Activated naive CD8-positive, alpha-beta T cell treated with anti-CD3 and anti-CD28 coated beads, Interleukin-2, amount 10 ng/mL, durations not matched to agents 7 days and 5 days (primary cell): ENCODE measurements around the gene TRAF3. TPM values are rescaled to one million over a fixed set of nuclear protein-coding genes. Genes with fewer than 3 reads are reported as not detected.
A peak's percentile ranks its signal among the peaks of the same experiment; 100 is the strongest.

Source experiments
- ATAC-seq: fragments of 150-1000 bp; cut with Tn5 transposase; one replicate; pipeline ENCODE4 v1.10.0; 2021; ENCODE audit warnings: low read depth, moderate library complexity
- POLR2A ChIA-PET: fragments of 350-600 bp; sonication (Branson Sonifier 250); formaldehyde crosslinking; loops from one replicate; lab custom pipeline; 2021; ENCODE audit warnings: antibody characterized with exemption; lab: Charles Lee
- DNase-seq: peaks from one replicate; pipeline ENCODE4 v3.0.0; 2021
- H3K27ac Mint-ChIP-seq: one replicate; pipeline ENCODE4 v1.8.0; 2022; ENCODE audit warnings: mild to moderate bottlenecking, mixed read lengths
- H3K27me3 Mint-ChIP-seq: one replicate; pipeline ENCODE4 v1.8.0; 2022; ENCODE audit warnings: mild to moderate bottlenecking, moderate library complexity, mixed read lengths
- H3K36me3 Mint-ChIP-seq: one replicate; pipeline ENCODE4 v1.8.0; 2021; ENCODE audit warnings: mild to moderate bottlenecking, mixed read lengths
- H3K4me1 Mint-ChIP-seq: one replicate; pipeline ENCODE4 v1.8.0; 2021; ENCODE audit warnings: mixed read lengths
- H3K4me3 Mint-ChIP-seq: one replicate; pipeline ENCODE4 v1.8.0; 2022; ENCODE audit warnings: mild to moderate bottlenecking, moderate library complexity, mixed read lengths
- H3K9me3 Mint-ChIP-seq: one replicate; pipeline ENCODE4 v1.8.0; 2021; ENCODE audit warnings: mixed read lengths
- total RNA-seq, 2 experiments: library from RNA; stranded (reverse); gene quantifications; one replicate each; pipeline ENCODE4 v1.2.3, GENCODE V29; 2021

Gene TRAF3
- total RNA-seq, 2 experiments from 2014 or later, result 31.1 to 32.9 TPM

DNA sequence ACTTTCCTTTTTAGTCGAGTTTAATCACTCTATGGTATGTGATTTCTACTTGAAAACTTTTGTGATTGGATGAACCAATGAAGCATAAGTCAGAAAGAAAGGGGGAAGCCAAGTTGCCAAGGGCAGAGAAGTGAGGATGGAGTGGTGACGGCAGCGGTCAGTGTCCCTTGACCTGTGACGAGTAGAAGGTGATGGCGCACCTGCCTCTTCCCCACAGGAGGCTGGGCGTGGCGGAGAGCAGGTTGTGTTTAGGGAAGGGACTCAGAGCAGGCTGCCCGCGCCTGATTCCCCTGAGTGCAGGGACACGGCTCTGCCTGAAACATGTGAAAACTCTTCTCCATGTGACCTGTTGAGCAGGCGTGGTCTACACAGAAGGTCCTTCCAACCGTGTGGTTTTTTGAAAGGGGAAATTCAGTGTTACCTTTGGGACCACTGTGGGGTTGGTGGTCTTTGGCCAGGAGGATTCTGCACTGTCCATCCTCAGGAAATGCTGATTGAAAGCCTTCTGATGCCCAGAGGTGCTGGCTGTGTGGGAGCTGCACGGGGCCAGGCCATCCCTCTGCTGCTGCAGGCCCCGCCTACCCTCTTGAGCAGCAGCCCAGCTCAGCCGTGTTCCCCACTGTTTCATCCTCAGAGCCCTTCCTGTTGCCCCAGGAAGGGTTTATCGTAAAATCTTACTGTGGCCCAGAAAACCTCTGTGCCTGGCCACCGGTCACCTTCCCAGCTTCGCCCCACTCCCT is 121.7 kb downstream of the TRAF3 start:
- no peaks in the 10 kb centered on the region for H3K9me3 Mint-ChIP-seq
- POLR2A ChIA-PET, result no interaction called here
- DNase-seq (no peak), ATAC-seq (no peak)
- H3K27me3 Mint-ChIP-seq, result no peaks in the 10 kb centered on the region
- peaks cover 4% of the 10 kb centered on the region for H3K36me3 Mint-ChIP-seq
- peaks cover 16% of the 10 kb centered on the region for H3K4me1 Mint-ChIP-seq
- peak overlapping the region; percentile 44 for H3K27ac Mint-ChIP-seq
- H3K4me3 Mint-ChIP-seq, result no peak overlapping the region

DNA sequence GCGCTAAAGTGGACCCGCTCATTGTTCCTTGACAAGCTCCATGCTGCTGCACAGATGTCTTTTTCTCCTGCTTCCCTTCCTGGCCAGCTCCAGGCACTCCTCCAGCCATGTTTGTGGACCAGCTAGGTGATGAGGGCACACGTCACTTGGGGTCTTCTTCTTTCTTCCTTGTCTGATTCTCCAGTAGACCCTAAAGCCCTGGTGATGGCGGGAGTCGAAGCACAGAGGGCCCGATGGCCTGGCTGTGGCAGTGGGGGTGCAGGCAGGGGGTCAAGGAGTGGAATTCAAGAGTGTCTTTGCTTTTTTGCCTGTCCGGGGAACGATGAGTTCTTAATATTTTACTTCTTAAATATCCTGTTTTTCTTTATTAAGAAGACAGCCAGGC is 122.3 kb downstream of the TRAF3 start:
- Mint-ChIP-seq H3K9me3 (no peaks in the 10 kb centered on the region), H3K27me3 (no peaks in the 10 kb centered on the region), H3K4me3 (no peak overlapping the region), H3K27ac (no peak overlapping the region), H3K36me3 (peaks cover 4% of the 10 kb centered on the region), H3K4me1 (peaks cover 16% of the 10 kb centered on the region)
- ATAC-seq (no peak), DNase-seq (no peak)
- POLR2A ChIA-PET, result no interaction called here

DNA sequence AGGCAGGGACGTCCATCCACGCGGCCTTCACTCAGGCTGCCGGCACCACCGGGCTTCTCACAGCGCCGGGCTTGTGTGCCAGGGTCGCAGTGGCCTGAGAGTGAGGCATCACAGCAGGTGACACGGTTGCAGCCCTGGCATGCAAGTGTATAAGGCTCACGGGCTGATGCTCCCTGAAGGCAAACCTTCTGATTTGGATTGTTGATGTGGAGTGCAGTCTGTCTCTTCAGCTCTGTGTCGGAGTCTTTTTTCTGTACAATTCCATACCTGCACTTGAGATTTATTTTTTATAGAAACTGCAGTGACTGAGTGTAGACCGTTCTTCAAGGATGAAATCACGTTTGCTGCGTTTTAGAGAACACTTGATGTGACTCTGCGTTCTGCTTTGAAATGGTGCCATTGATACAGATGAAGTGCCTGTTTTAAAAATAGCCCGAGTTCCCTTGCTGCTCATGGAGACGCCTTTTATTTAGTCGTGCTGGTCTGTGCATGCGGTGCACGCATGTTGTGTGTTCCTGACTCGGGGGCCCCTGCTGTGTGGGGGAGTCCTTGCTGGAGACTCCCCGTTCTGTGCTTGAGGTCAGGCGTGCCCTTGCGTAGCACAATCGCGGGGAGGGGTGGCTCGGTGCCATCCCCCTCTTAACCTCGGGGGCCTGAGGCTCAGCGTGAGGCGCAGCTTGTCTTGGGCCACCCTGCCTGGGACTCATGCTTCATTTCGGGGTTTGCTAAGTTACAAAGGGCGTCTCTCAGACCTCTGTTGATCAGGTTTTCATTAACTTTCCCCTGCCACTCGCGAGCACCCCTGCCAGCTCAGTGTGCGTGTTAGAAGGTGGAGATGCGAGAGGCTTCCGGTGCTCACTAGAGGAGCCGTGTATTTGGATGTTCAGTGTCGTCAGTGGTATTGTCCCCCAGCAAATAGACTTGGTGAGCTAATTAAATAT is 123.7 kb downstream of the TRAF3 start:
- POLR2A ChIA-PET, result interaction anchor here (0.7 kb wide), 2 partner anchors 48 to 98 kb away, joined by 3 read pairs; no protein-coding TSS in a partner anchor
- Mint-ChIP-seq H3K27me3 (no peaks in the 10 kb centered on the region), H3K27ac (peak overlapping the region; percentile 90), H3K9me3 (no peaks in the 10 kb centered on the region), H3K36me3 (peaks cover 3% of the 10 kb centered on the region), H3K4me3 (peak overlapping the region; percentile 60), H3K4me1 (peaks cover 16% of the 10 kb centered on the region)
- ATAC-seq (peak; percentile 78), DNase-seq (peak; percentile 41)

- no peaks in the 10 kb centered on the region for H3K9me3 Mint-ChIP-seq
- POLR2A ChIA-PET, result interaction anchor here (0.7 kb wide), 1 partner anchor 98 kb away, joined by 3 read pairs; no protein-coding TSS in a partner anchor
Observed at GRCh38 chr14:102901633-102902032, 124.4 kb downstream of the TRAF3 start.

GRCh38 chr14:102902086-102902485 is 124.8 kb downstream of the TRAF3 start:
- H3K9me3 Mint-ChIP-seq, result no peaks in the 10 kb centered on the region
- H3K4me1 Mint-ChIP-seq, result peaks cover 16% of the 10 kb centered on the region
- peaks cover 3% of the 10 kb centered on the region for H3K36me3 Mint-ChIP-seq
- H3K27ac Mint-ChIP-seq, result peak overlapping the region; percentile 90
- DNase-seq (no peak), ATAC-seq (no peak)
- H3K27me3 Mint-ChIP-seq, result no peaks in the 10 kb centered on the region
- H3K4me3 Mint-ChIP-seq, result no peak overlapping the region
- POLR2A ChIA-PET, result no interaction called here

More at GRCh38 chr14:102901633-102902032, 124.4 kb downstream of the TRAF3 start:
- Mint-ChIP-seq H3K27me3 (no peaks in the 10 kb centered on the region), H3K27ac (peak overlapping the region; percentile 90), H3K36me3 (peaks cover 3% of the 10 kb centered on the region), H3K4me1 (peaks cover 16% of the 10 kb centered on the region), H3K4me3 (peak overlapping the region; percentile 60)
- no peak for DNase-seq
- ATAC-seq, result peak; percentile 37

- Mint-ChIP-seq H3K4me1 (peaks cover 16% of the 10 kb centered on the region), H3K27me3 (no peaks in the 10 kb centered on the region), H3K4me3 (no peak overlapping the region), H3K27ac (peak overlapping the region; percentile 34), H3K36me3 (peaks cover 5% of the 10 kb centered on the region), H3K9me3 (no peaks in the 10 kb centered on the region)
- DNase-seq (no peak), ATAC-seq (no peak)
- POLR2A ChIA-PET, result no interaction called here
Observed at GRCh38 chr14:102902523-102903247, 125.4 kb downstream of the TRAF3 start.

DNA sequence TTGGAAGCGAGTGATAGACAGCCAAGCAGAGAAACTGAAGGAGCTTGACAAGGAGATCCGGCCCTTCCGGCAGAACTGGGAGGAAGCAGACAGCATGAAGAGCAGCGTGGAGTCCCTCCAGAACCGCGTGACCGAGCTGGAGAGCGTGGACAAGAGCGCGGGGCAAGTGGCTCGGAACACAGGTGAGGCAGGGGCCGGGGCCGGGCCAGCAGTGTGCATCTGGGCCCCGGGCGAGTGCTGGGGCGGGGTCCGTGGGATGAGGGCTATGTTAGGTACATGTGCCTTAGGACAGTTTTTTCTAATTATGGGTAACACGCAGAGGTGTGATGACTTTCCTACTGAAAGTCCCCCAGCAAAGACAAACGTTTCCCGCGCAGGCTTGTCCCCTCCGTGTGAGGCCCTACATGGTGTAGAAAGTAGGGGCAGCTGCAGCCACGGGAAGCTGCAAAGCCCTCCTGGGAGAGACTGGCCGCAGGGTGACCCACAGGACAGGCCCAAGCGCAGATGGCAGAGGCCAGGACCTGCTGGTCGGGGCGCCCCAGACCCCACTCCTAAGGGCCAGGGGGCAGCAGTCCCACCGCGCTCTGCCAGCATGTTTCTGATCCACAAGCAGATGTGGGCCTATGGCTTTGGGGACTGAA is 126.1 kb downstream of the TRAF3 start:
- Mint-ChIP-seq H3K4me1 (peaks cover 14% of the 10 kb centered on the region), H3K27ac (no peak overlapping the region), H3K4me3 (no peak overlapping the region), H3K9me3 (no peaks in the 10 kb centered on the region), H3K36me3 (peaks cover 8% of the 10 kb centered on the region), H3K27me3 (no peaks in the 10 kb centered on the region)
- DNase-seq, result no peak
- POLR2A ChIA-PET, result no interaction called here
- ATAC-seq, result no peak

GRCh38 chr14:102903889-102904512 is 126.8 kb downstream of the TRAF3 start:
- Mint-ChIP-seq H3K9me3 (no peaks in the 10 kb centered on the region), H3K4me3 (no peak overlapping the region), H3K4me1 (peaks cover 10% of the 10 kb centered on the region), H3K27me3 (no peaks in the 10 kb centered on the region), H3K27ac (no peak overlapping the region), H3K36me3 (peaks cover 8% of the 10 kb centered on the region)
- POLR2A ChIA-PET, result no interaction called here
- no peak for ATAC-seq
- no peak for DNase-seq

GRCh38 chr14:102905116-102906108 is 128.2 kb downstream of the TRAF3 start:
- DNase-seq, result no peak

GRCh38 chr14:102906616-102907302 is 129.5 kb downstream of the TRAF3 start:
- no peaks in the 10 kb centered on the region for H3K4me1 Mint-ChIP-seq
- DNase-seq (no peak), ATAC-seq (no peak)
- no peaks in the 10 kb centered on the region for H3K9me3 Mint-ChIP-seq
- H3K27me3 Mint-ChIP-seq, result no peaks in the 10 kb centered on the region
- no peak overlapping the region for H3K27ac Mint-ChIP-seq
- POLR2A ChIA-PET, result no interaction called here
- no peak overlapping the region for H3K4me3 Mint-ChIP-seq
- H3K36me3 Mint-ChIP-seq, result peaks cover 8% of the 10 kb centered on the region

More at GRCh38 chr14:102905116-102906108, 128.2 kb downstream of the TRAF3 start:
- peaks cover 8% of the 10 kb centered on the region for H3K36me3 Mint-ChIP-seq
- POLR2A ChIA-PET, result no interaction called here
- H3K27me3 Mint-ChIP-seq, result no peaks in the 10 kb centered on the region
- H3K4me3 Mint-ChIP-seq, result no peak overlapping the region
- H3K4me1 Mint-ChIP-seq, result peaks cover 10% of the 10 kb centered on the region
- no peak for ATAC-seq
- H3K27ac Mint-ChIP-seq, result no peak overlapping the region
- H3K9me3 Mint-ChIP-seq, result no peaks in the 10 kb centered on the region

DNA sequence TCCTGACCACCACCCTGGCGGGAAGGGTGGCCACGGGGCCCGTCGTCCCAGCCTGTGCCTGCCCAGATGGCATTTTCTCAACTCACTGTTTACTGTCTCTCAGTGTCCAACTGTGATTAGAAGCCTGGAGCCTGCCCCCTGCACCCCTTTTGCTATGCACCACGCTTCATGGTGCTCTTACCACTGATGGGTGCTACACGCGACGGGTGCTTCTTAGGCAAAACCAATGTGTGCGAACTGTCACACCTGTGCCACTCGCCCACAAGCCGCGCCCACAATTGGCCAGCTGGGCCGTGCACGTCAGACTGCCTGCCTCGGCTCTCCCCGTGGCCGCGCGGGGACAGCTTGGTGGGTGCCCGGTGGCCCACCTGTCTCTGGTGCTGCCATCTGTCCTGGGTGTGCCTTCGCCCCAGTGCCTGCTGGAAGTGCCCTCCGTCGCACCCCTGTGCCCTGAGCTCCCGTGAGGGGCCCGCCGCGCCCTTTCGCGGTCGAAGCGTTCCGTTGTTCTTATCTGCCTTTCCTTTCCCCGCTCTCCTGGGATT is 130.1 kb downstream of the TRAF3 start:
- Mint-ChIP-seq H3K27ac (no peak overlapping the region), H3K4me3 (no peak overlapping the region), H3K4me1 (no peaks in the 10 kb centered on the region), H3K9me3 (no peaks in the 10 kb centered on the region), H3K27me3 (no peaks in the 10 kb centered on the region), H3K36me3 (peaks cover 8% of the 10 kb centered on the region)
- POLR2A ChIA-PET, result no interaction called here
- ATAC-seq, result no peak
- DNase-seq, result no peak
